GM11168 (cell line): ENCODE data around the gene PFDN1.
"Not testable (repeated sequence)": the region's sequence is repeated elsewhere in the genome, so short reads cannot be mapped to it uniquely, and the experiment has no call there.

ENCODE experiments used
- in situ Hi-C: fragments of 300-500 bp; cut with MboI; formaldehyde crosslinking; loops from one replicate; pipeline ENCODE4 v1.12.0; 2022; ENCODE audit warnings: low sequenced_read_pairs; ENCODE audit not compliant: unreplicated experiment

PFDN1 gene

GRCh38 chr5:140302786-140303639, at the start of gene PFDN1:
PFDN1 (minus strand) TSS chr5:140303101; CDS start chr5:140303073, 28 bp downstream.
- in situ Hi-C loops: no loop called here

GRCh38 chr5:140351609-140352334, 48.9 kb upstream of the PFDN1 start:
- in situ Hi-C loops: loop anchor here (5.0 kb wide), 1 partner anchor 89 kb away; no protein-coding TSS in a partner anchor

- in situ Hi-C loops: no loop called here
Observed at GRCh38 chr5:140349244-140349643, 46.3 kb upstream of the PFDN1 start.

- in situ Hi-C loops: no loop called here
Observed at GRCh38 chr5:140348104-140348503, 45.2 kb upstream of the PFDN1 start.

GRCh38 chr5:140347360-140347759, 44.5 kb upstream of the PFDN1 start:
- in situ Hi-C loops: no loop called here

GRCh38 chr5:140346348-140347221, 43.7 kb upstream of the PFDN1 start, which contains the start of gene HBEGF:
HBEGF (minus strand) TSS chr5:140346603; CDS start chr5:140346328, 275 bp downstream.
- in situ Hi-C loops: no loop called here

- in situ Hi-C loops: no loop called here
Observed at GRCh38 chr5:140345919-140346347, 43.0 kb upstream of the PFDN1 start.

GRCh38 chr5:140344683-140345423, 42.0 kb upstream of the PFDN1 start:
- in situ Hi-C loops: no loop called here

GRCh38 chr5:140343849-140344248, 40.9 kb upstream of the PFDN1 start:
- in situ Hi-C loops: not testable (repeated sequence)

- in situ Hi-C loops: no loop called here
Observed at GRCh38 chr5:140342896-140343295, 40.0 kb upstream of the PFDN1 start.

GRCh38 chr5:140342287-140342686, 39.4 kb upstream of the PFDN1 start:
- in situ Hi-C loops: no loop called here

- in situ Hi-C loops: no loop called here
Observed at GRCh38 chr5:140341591-140341990, 38.7 kb upstream of the PFDN1 start.

GRCh38 chr5:140340605-140341121, 37.8 kb upstream of the PFDN1 start:
- in situ Hi-C loops: no loop called here

GRCh38 chr5:140339636-140340035, 36.7 kb upstream of the PFDN1 start:
- in situ Hi-C loops: no loop called here

- in situ Hi-C loops: no loop called here
Observed at GRCh38 chr5:140338908-140339307, 36.0 kb upstream of the PFDN1 start.

GRCh38 chr5:140338336-140338735, 35.4 kb upstream of the PFDN1 start:
- in situ Hi-C loops: no loop called here

GRCh38 chr5:140337880-140338279, 35.0 kb upstream of the PFDN1 start:
- in situ Hi-C loops: no loop called here

- in situ Hi-C loops: no loop called here
Observed at GRCh38 chr5:140336388-140336787, 33.5 kb upstream of the PFDN1 start.

GRCh38 chr5:140331638-140332037, 28.7 kb upstream of the PFDN1 start:
- in situ Hi-C loops: no loop called here
